ENCODE data around the gene USP7.

DNA sequence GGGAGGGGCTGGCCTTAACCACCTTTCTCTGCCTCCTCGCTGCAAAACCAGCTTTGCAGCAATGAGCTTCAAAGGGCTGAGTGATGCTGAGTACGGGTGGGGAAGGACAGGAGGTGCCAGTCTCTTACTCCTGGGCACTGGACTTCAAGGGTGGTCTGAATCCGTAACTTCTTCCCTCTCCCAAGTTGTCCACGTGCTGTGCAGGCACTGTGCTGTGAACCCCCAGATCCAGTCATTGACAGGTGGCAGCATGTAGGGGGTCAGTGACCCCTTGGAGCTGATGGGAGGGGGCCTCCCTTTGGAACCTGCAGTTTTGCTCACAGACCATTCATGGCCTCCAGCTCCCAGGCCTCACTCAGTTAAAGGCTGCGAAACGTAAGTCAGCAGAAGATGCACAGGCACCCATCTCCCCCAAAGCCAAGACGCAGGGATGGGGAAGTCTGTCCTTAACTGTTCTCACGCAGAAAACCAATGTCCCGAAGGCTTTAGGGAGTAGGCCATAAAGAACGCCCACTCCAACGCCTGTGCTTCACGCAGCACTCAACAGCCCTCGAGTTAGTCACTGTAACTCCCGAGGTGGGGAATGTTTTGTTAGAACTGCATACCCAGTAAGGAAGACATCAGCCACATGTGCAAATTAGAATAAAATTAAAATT is 73.7 kb downstream of the USP7 start:
- TF ChIP-seq, protein P1, sequence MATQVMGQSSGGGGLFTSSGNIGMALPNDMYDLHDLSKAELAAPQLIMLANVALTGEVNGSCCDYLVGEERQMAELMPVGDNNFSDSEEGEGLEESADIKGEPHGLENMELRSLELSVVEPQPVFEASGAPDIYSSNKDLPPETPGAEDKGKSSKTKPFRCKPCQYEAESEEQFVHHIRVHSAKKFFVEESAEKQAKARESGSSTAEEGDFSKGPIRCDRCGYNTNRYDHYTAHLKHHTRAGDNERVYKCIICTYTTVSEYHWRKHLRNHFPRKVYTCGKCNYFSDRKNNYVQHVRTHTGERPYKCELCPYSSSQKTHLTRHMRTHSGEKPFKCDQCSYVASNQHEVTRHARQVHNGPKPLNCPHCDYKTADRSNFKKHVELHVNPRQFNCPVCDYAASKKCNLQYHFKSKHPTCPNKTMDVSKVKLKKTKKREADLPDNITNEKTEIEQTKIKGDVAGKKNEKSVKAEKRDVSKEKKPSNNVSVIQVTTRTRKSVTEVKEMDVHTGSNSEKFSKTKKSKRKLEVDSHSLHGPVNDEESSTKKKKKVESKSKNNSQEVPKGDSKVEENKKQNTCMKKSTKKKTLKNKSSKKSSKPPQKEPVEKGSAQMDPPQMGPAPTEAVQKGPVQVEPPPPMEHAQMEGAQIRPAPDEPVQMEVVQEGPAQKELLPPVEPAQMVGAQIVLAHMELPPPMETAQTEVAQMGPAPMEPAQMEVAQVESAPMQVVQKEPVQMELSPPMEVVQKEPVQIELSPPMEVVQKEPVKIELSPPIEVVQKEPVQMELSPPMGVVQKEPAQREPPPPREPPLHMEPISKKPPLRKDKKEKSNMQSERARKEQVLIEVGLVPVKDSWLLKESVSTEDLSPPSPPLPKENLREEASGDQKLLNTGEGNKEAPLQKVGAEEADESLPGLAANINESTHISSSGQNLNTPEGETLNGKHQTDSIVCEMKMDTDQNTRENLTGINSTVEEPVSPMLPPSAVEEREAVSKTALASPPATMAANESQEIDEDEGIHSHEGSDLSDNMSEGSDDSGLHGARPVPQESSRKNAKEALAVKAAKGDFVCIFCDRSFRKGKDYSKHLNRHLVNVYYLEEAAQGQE (IDR thresholded peaks at IDR 0.05): no peak
- TF ChIP-seq, protein P2, sequence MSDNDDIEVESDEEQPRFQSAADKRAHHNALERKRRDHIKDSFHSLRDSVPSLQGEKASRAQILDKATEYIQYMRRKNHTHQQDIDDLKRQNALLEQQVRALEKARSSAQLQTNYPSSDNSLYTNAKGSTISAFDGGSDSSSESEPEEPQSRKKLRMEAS (IDR thresholded peaks at IDR 0.05): no peak

Data from A549 (cell line).